B cell (primary cell): ENCODE measurements around the gene STEAP2. TPM values are rescaled to one million over a fixed set of nuclear protein-coding genes. Genes with fewer than 3 reads are reported as not detected.

Source experiments
- ATAC-seq: fragments of 200-7000 bp; cut with Tn5 transposase; one replicate; pipeline ENCODE4 v1.10.0; 2021; ENCODE audit warnings: low read depth, mild to moderate bottlenecking, moderate number of reproducible peaks, moderate library complexity
- CTCF ChIA-PET: fragments of 350-600 bp; sonication (Branson Sonifier 250); formaldehyde crosslinking; loops from one replicate; lab custom pipeline; 2021; ENCODE audit warnings: antibody characterized with exemption, inconsistent platforms; lab: Charles Lee
- POLR2A ChIA-PET: fragments of 350-600 bp; sonication (Branson Sonifier 250); formaldehyde crosslinking; loops from one replicate; lab custom pipeline; 2021; ENCODE audit warnings: antibody characterized with exemption; lab: Charles Lee
- DNase-seq: peaks from one replicate; pipeline ENCODE4 v3.0.0; 2013
- H2AFZ ChIP-seq: 2 replicates; pipeline ENCODE4 v1.6.1; 2012; ENCODE audit warnings: mild to moderate bottlenecking, low read depth, low read length; ENCODE audit not compliant: insufficient read depth, poor library complexity, severe bottlenecking
- H3K27ac ChIP-seq, 2 donors: 1 replicate in 1 of 2; 2 replicates in 1 of 2; pipeline ENCODE4 v1.5.1; 2012 to 2013; ENCODE audit warnings: low read length in 2 of 2, mild to moderate bottlenecking in 2 of 2, moderate library complexity in 1 of 2
- H3K27me3 ChIP-seq, 4 experiments: fragments of 200-600 bp in 1 of 4; sonication (generic) in 1 of 4; replicated peaks in 1 of 4; 1 replicate in 2 of 4; 2 replicates in 2 of 4; pipeline versions ENCODE4 v1.6.1 to v1.7.0; 2013 to 2016; ENCODE audit warnings: low read length in 3 of 4, mild to moderate bottlenecking in 2 of 4, mixed read lengths in 1 of 4, moderate library complexity in 1 of 4; ENCODE audit not compliant: insufficient read depth in 4 of 4, control insufficient read depth in 3 of 4; ENCODE audit errors: control extremely low read depth in 1 of 4
- H3K36me3 ChIP-seq, 2 experiments: replicated peaks in 1 of 2; 1 replicate in 1 of 2; 2 replicates in 1 of 2; pipeline versions ENCODE4 v1.6.1 to v1.7.1; 2013; ENCODE audit warnings: low read length in 1 of 2; ENCODE audit not compliant: insufficient read depth in 2 of 2, control insufficient read depth in 1 of 2; ENCODE audit errors: control extremely low read depth in 1 of 2, extremely low read depth in 1 of 2
- H3K4me1 ChIP-seq, 2 donors: fragments of 200-600 bp in 1 of 2; sonication (generic) in 1 of 2; 1 replicate in 1 of 2; 2 replicates in 1 of 2; pipeline versions ENCODE4 v1.5.1 to v1.6.1; 2013 to 2017; ENCODE audit warnings: low read length in 2 of 2; ENCODE audit not compliant: control insufficient read depth in 2 of 2, insufficient read depth in 2 of 2
- H3K4me2 ChIP-seq: replicated peaks from 2 replicates; pipeline ENCODE3; 2012; ENCODE audit warnings: mild to moderate bottlenecking, low read depth, low read length; ENCODE audit not compliant: poor library complexity, severe bottlenecking
- H3K4me3 ChIP-seq, 5 experiments: fragments of 200-600 bp in 1 of 5; sonication (generic) in 1 of 5; 1 replicate in 3 of 5; 2 replicates in 2 of 5; pipeline versions ENCODE4 v1.5.1 to v1.7.0; 2011 to 2016; ENCODE audit warnings: low read length in 4 of 5, mild to moderate bottlenecking in 4 of 5, low read depth in 2 of 5, control low read depth in 1 of 5, moderate library complexity in 1 of 5; ENCODE audit not compliant: insufficient read depth in 1 of 5; ENCODE audit errors: control extremely low read depth in 1 of 5, extremely low read depth in 1 of 5
- H3K79me2 ChIP-seq: fragments of 200-600 bp; sonication (generic); one replicate; pipeline ENCODE4 v1.6.0; 2016; ENCODE audit warnings: low read length; ENCODE audit not compliant: control insufficient read depth, insufficient read depth
- H3K9ac ChIP-seq: fragments of 200-600 bp; sonication (generic); 2 replicates; pipeline ENCODE4 v1.6.1; 2017; ENCODE audit warnings: mild to moderate bottlenecking, low read length, moderate library complexity
- H3K9me3 ChIP-seq, 3 donors: one replicate each; pipeline versions ENCODE4 v1.6.1 to v1.7.1; 2013; ENCODE audit warnings: low read length in 2 of 3; ENCODE audit not compliant: control insufficient read depth in 2 of 3, insufficient read depth in 1 of 3; ENCODE audit errors: control extremely low read depth in 1 of 3
- H4K20me1 ChIP-seq: 2 replicates; pipeline ENCODE4 v1.6.0; 2012; ENCODE audit warnings: mild to moderate bottlenecking, low read length; ENCODE audit not compliant: insufficient read depth, control insufficient read depth, poor library complexity, severe bottlenecking
- H3K27ac Mint-ChIP-seq: one replicate; pipeline ENCODE4 v1.8.0; 2021; ENCODE audit warnings: mixed read lengths
- H3K27me3 Mint-ChIP-seq: one replicate; pipeline ENCODE4 v1.8.0; 2021; ENCODE audit warnings: mixed read lengths
- H3K4me1 Mint-ChIP-seq: one replicate; pipeline ENCODE4 v1.8.0; 2021; ENCODE audit warnings: mixed read lengths
- H3K4me3 Mint-ChIP-seq: one replicate; pipeline ENCODE4 v1.8.0; 2021; ENCODE audit warnings: mixed read lengths
- H3K9me3 Mint-ChIP-seq: one replicate; pipeline ENCODE4 v1.8.0; 2022; ENCODE audit warnings: mixed read lengths; ENCODE audit not compliant: insufficient read depth
- CTCF ChIP-seq: fragments of 200-600 bp; IDR thresholded peaks from one replicate; pipeline ENCODE4 v1.8.0; 2022; ENCODE audit warnings: antibody characterized with exemption, mild to moderate bottlenecking
- EZH2 ChIP-seq: IDR thresholded peaks from 2 replicates; pipeline ENCODE4 v1.6.1; 2012; ENCODE audit warnings: borderline replicate concordance, low read depth, mild to moderate bottlenecking, moderate library complexity, low read length; ENCODE audit not compliant: insufficient read depth, poor library complexity, severe bottlenecking
- WGBS: methylation state at CpG from one replicate; pipeline ENCODE4 v1.1.5; 2013; ENCODE audit warnings: missing lambda C conversion rate; ENCODE audit not compliant: insufficient coverage; 5-methylcytosine and 5-hydroxymethylcytosine counted together
- intact Hi-C: fragments of 100-400 bp; cut with micrococcal nuclease; formaldehyde crosslinking; loops from one replicate; pipeline ENCODE4 v1.10.0; 2022
- polyA plus RNA-seq: library from polyadenylated mRNA; depleted of rRNA; stranded (reverse); fragments of >200 nt; gene quantifications from 2 replicates; pipeline ENCODE4 v1.2.3, GENCODE V29; 2012
- total RNA-seq, 2 donors: library from RNA; stranded (reverse); fragments of 120-200 nt in 1 of 2; gene quantifications; 1 replicate in 1 of 2; 2 replicates in 1 of 2; pipeline versions ENCODE4 v1.2.3 to v1.2.4, GENCODE V29; 2013 to 2022

STEAP2 gene
- total and polyA plus RNA-seq, 2 donors (not counting 1 experiment from before 2014, with no cell fraction given), result not detected

GRCh38 chr7:90167361-90167760, 44.2 kb upstream of the STEAP2 start:
- Histone ChIP-seq H3K36me3 (no peaks in the 10 kb centered on the region), H3K4me1 (no peaks in the 10 kb centered on the region), H3K9me3 (no peaks in the 10 kb centered on the region), H2AFZ (no peak overlapping the region), H3K4me2 (no peak overlapping the region), H3K9ac (no peak overlapping the region), H3K27ac (no peak overlapping the region), H4K20me1 (no peaks in the 10 kb centered on the region), H3K4me3 (no peak overlapping the region), H3K79me2 (no peaks in the 10 kb centered on the region), H3K27me3 (peaks cover 0 to 2% (median 0%) of the 10 kb centered on the region in 4 experiments)
- Mint-ChIP-seq H3K9me3 (no peaks in the 10 kb centered on the region), H3K4me1 (no peaks in the 10 kb centered on the region), H3K27me3 (peaks cover 24% of the 10 kb centered on the region), H3K4me3 (no peak overlapping the region), H3K27ac (no peak overlapping the region)
- TF ChIP-seq EZH2 (no peak), CTCF (no peak)
- intact Hi-C loops, result no loop called here
- DNase-seq (no peak), ATAC-seq (no peak)
- POLR2A ChIA-PET, result no interaction called here
- CTCF ChIA-PET, result interaction anchor here (2.8 kb wide), 1 partner anchor 14 kb away, joined by 10 read pairs; the partner anchor contains the start of gene STEAP1
- no CpG with 5 or more reads among the region's 4 CpGs for WGBS

GRCh38 chr7:90169891-90170290, 41.6 kb upstream of the STEAP2 start:
- DNase-seq, result no peak
- Histone ChIP-seq H3K9ac (no peak overlapping the region), H3K27me3 (no peaks in the 10 kb centered on the region), H3K36me3 (no peaks in the 10 kb centered on the region), H3K9me3 (no peaks in the 10 kb centered on the region), H4K20me1 (no peaks in the 10 kb centered on the region), H3K79me2 (no peaks in the 10 kb centered on the region), H2AFZ (no peak overlapping the region), H3K4me1 (no peaks in the 10 kb centered on the region), H3K27ac (no peak overlapping the region), H3K4me2 (no peak overlapping the region), H3K4me3 (no peak overlapping the region)
- TF ChIP-seq EZH2, result no peak
- no peak for TF ChIP-seq CTCF
- Mint-ChIP-seq H3K27me3 (peaks cover 16% of the 10 kb centered on the region), H3K4me3 (no peak overlapping the region), H3K4me1 (peaks cover 2% of the 10 kb centered on the region), H3K9me3 (no peaks in the 10 kb centered on the region), H3K27ac (no peak overlapping the region)
- ChIA-PET CTCF (no interaction called here), POLR2A (no interaction called here)
- intact Hi-C loops, result no loop called here
- ATAC-seq, result no peak
- no CpG with 5 or more reads among the region's 1 CpG for WGBS
